IMR-90 (cell line): ENCODE data around the gene DNAJC5. TPM values are rescaled to one million over a fixed set of nuclear protein-coding genes. Genes with fewer than 3 reads are reported as not detected.

Experiments used
- ATAC-seq: fragments of 200-7000 bp; cut with Tn5 transposase; 2 replicates; pipeline ENCODE4 v1.9.1; 2020; ENCODE audit warnings: low read depth, mild to moderate bottlenecking, moderate library complexity
- BruUV-seq: library from RNA; stranded (reverse); fragments of 400-500 nt; replicated peaks from 2 replicates; lab custom pipeline; 2021; lab: Mats Ljungman, UMichigan
- CTCF ChIA-PET: fragments of 300-600 bp; formaldehyde crosslinking; extraction: SDS; loops from one replicate; lab custom pipeline; 2021; ENCODE audit warnings: antibody characterized with exemption; lab: Yijun Ruan, JAX
- POLR2A ChIA-PET: fragments of 300-600 bp; sonication (Branson Sonifier 250); formaldehyde crosslinking; loops from one replicate; lab custom pipeline; 2022; ENCODE audit warnings: antibody characterized with exemption; ENCODE audit not compliant: unreplicated experiment; lab: Charles Lee
- DNase-seq: peaks from one replicate; pipeline ENCODE4 v3.0.0; 2013
- H2AFZ ChIP-seq: replicated peaks from 2 replicates; pipeline ENCODE3; 2013; ENCODE audit warnings: low read length, mild to moderate bottlenecking; ENCODE audit not compliant: poor library complexity
- H2AK5ac ChIP-seq: 2 replicates; pipeline ENCODE4 v1.6.1; 2013; ENCODE audit warnings: low read depth, low read length, inconsistent platforms
- H2AK9ac ChIP-seq: replicated peaks from 2 replicates; pipeline ENCODE3; 2013; ENCODE audit warnings: mild to moderate bottlenecking, low read depth, low read length, moderate library complexity; ENCODE audit not compliant: poor library complexity
- H2BK120ac ChIP-seq: 2 replicates; pipeline ENCODE4 v1.6.1; 2013; ENCODE audit warnings: low read depth, low read length, inconsistent platforms
- H2BK15ac ChIP-seq: 3 replicates; pipeline ENCODE4 v1.6.1; 2013; ENCODE audit warnings: low read depth, low read length, inconsistent platforms
- H2BK20ac ChIP-seq: 2 replicates; pipeline ENCODE4 v1.6.1; 2013; ENCODE audit warnings: low read depth, mild to moderate bottlenecking, inconsistent platforms, low read length, moderate library complexity
- H2BK5ac ChIP-seq: 2 replicates; pipeline ENCODE4 v1.6.1; 2013; ENCODE audit warnings: mild to moderate bottlenecking, low read depth, low read length, inconsistent platforms; ENCODE audit not compliant: poor library complexity, severe bottlenecking
- H3K14ac ChIP-seq: replicated peaks from 2 replicates; pipeline ENCODE4 v1.6.1; 2013; ENCODE audit warnings: low read depth, low read length, inconsistent platforms
- H3K18ac ChIP-seq: 2 replicates; pipeline ENCODE4 v1.6.1; 2013; ENCODE audit warnings: low read depth, low read length, control low read depth
- H3K23ac ChIP-seq: 2 replicates; pipeline ENCODE4 v1.6.1; 2013; ENCODE audit warnings: low read depth, low read length, inconsistent platforms
- H3K27ac ChIP-seq: 2 replicates; pipeline ENCODE4 v1.5.1; 2013; ENCODE audit warnings: mild to moderate bottlenecking, control low read depth, low read length; ENCODE audit not compliant: insufficient read depth
- H3K27me3 ChIP-seq: 2 replicates; pipeline ENCODE4 v1.6.1; 2013; ENCODE audit warnings: low read length; ENCODE audit not compliant: control insufficient read depth, insufficient read depth
- H3K36me3 ChIP-seq: 2 replicates; pipeline ENCODE4 v1.6.1; 2013; ENCODE audit warnings: low read length, mixed read lengths; ENCODE audit not compliant: control insufficient read depth, insufficient read depth
- H3K4ac ChIP-seq: 2 replicates; pipeline ENCODE4 v1.6.1; 2013; ENCODE audit warnings: low read depth, low read length, inconsistent platforms
- H3K4me1 ChIP-seq: 2 replicates; pipeline ENCODE4 v1.6.1; 2013; ENCODE audit warnings: low read length, mixed read lengths; ENCODE audit not compliant: control insufficient read depth, insufficient read depth
- H3K4me2 ChIP-seq: 2 replicates; pipeline ENCODE4 v1.6.1; 2013; ENCODE audit warnings: low read depth, mild to moderate bottlenecking, control low read depth, low read length, moderate library complexity
- H3K4me3 ChIP-seq: 2 replicates; pipeline ENCODE4 v1.5.1; 2013; ENCODE audit warnings: low read depth, mild to moderate bottlenecking, control low read depth, low read length, moderate library complexity; ENCODE audit not compliant: insufficient read depth
- H3K56ac ChIP-seq: 2 replicates; pipeline ENCODE4 v1.6.1; 2013; ENCODE audit warnings: low read length, inconsistent platforms; ENCODE audit not compliant: insufficient read depth; ENCODE audit errors: extremely low read depth
- H3K79me1 ChIP-seq, 2 experiments: 2 replicates each; pipeline ENCODE4 v1.6.1; 2013; ENCODE audit warnings: low read length in 2 of 2, inconsistent platforms in 1 of 2, low read depth in 1 of 2
- H3K9ac ChIP-seq: 2 replicates; pipeline ENCODE4 v1.6.1; 2013; ENCODE audit warnings: low read depth, low read length, control low read depth
- H3K9me1 ChIP-seq: 2 replicates; pipeline ENCODE4 v1.6.1; 2013; ENCODE audit warnings: low read length, inconsistent platforms; ENCODE audit not compliant: insufficient read depth
- H3K9me3 ChIP-seq: 2 replicates; pipeline ENCODE4 v1.6.1; 2013; ENCODE audit warnings: low read length; ENCODE audit not compliant: control insufficient read depth, insufficient read depth
- H4K20me1 ChIP-seq: 2 replicates; pipeline ENCODE4 v1.6.1; 2013; ENCODE audit warnings: low read length, inconsistent platforms; ENCODE audit not compliant: insufficient read depth
- H4K5ac ChIP-seq: 2 replicates; pipeline ENCODE4 v1.6.1; 2013; ENCODE audit warnings: mild to moderate bottlenecking, low read depth, low read length, control low read depth
- H4K8ac ChIP-seq, 2 experiments: 2 replicates each; pipeline ENCODE4 v1.6.1; 2013; ENCODE audit warnings: low read depth in 2 of 2, low read length in 2 of 2, control low read depth in 1 of 2, inconsistent platforms in 1 of 2
- H4K91ac ChIP-seq: 2 replicates; pipeline ENCODE4 v1.6.1; 2013; ENCODE audit warnings: low read depth, low read length, inconsistent platforms; ENCODE audit not compliant: insufficient read depth
- CEBPB ChIP-seq: IDR thresholded peaks from 2 replicates; pipeline ENCODE4 v1.6.1; 2012; ENCODE audit warnings: low read depth, low read length, improper control_type of control experiment
- CHD1 ChIP-seq: IDR thresholded peaks from 2 replicates; pipeline ENCODE4 v1.6.1; 2012; ENCODE audit warnings: low read depth, low read length, improper control_type of control experiment
- MAZ ChIP-seq: IDR thresholded peaks from 2 replicates; pipeline ENCODE4 v1.6.1; 2012; ENCODE audit warnings: low read depth, mild to moderate bottlenecking, low read length, improper control_type of control experiment, moderate library complexity, borderline replicate concordance
- MXI1 ChIP-seq: IDR thresholded peaks from 2 replicates; pipeline ENCODE4 v1.6.1; 2012; ENCODE audit warnings: low read depth, mild to moderate bottlenecking, low read length, moderate library complexity, borderline replicate concordance
- NFE2L2 ChIP-seq: fragments of 150-350 bp; IDR thresholded peaks from 2 replicates; pipeline ENCODE4 v1.6.1; 2016; ENCODE audit warnings: low read depth, mild to moderate bottlenecking, low read length
- POLR2A ChIP-seq: IDR thresholded peaks from 2 replicates; pipeline ENCODE4 v1.6.1; 2012; ENCODE audit warnings: mild to moderate bottlenecking, low read depth, low read length
- RCOR1 ChIP-seq: IDR thresholded peaks from 2 replicates; pipeline ENCODE4 v1.6.1; 2012; ENCODE audit warnings: mild to moderate bottlenecking, low read length, improper control_type of control experiment; ENCODE audit not compliant: insufficient replicate concordance
- WGBS, 2 experiments: methylation state at CpG; one replicate each; pipeline versions ENCODE4 v1.1.5 to v1.1.7; 2013; ENCODE audit warnings: missing lambda C conversion rate in 2 of 2; ENCODE audit not compliant: insufficient read length in 1 of 2; ENCODE audit errors: extremely low coverage in 2 of 2; 5-methylcytosine and 5-hydroxymethylcytosine counted together
- dilution Hi-C: fragments of 300-500 bp; cut with HindIII; formaldehyde crosslinking; loops from one replicate; pipeline ENCODE4 v1.14.3; 2018; ENCODE audit warnings: low sequenced_read_pairs; ENCODE audit not compliant: unreplicated experiment
- in situ Hi-C: fragments of 300-500 bp; cut with MboI; formaldehyde crosslinking; loops from 3 replicates; pipeline ENCODE4 v1.14.3; 2019; ENCODE audit warnings: low sequenced_read_pairs, inconsistent platforms, mixed read lengths
- intact Hi-C: fragments of 100-400 bp; cut with micrococcal nuclease; formaldehyde crosslinking; loops from 2 replicates; pipeline ENCODE4 v1.10.0; 2022
- polyA plus RNA-seq, 3 experiments: library from polyadenylated mRNA; depleted of rRNA; stranded (reverse); fragments of >200 nt; gene quantifications; 2 replicates each; pipeline ENCODE4 v1.2.3, GENCODE V29; 2012; ENCODE audit warnings: low replicate concordance in 1 of 3
- total RNA-seq: library from RNA; depleted of rRNA; stranded (reverse); fragments of >200 nt; gene quantifications from 2 replicates; pipeline ENCODE4 v1.2.3, GENCODE V29; 2012
- TF ChIP-seq, protein P1 (sequence below): fragments of 150-350 bp; IDR thresholded peaks from 2 replicates; pipeline ENCODE4 v1.6.1; 2016; ENCODE audit warnings: low read depth, mild to moderate bottlenecking, low read length, moderate library complexity, borderline replicate concordance
- TF ChIP-seq, protein P2 (sequence below): conservative IDR thresholded peaks from 2 replicates; pipeline ENCODE4 v1.5.1; 2012; ENCODE audit warnings: mild to moderate bottlenecking, low read depth, low read length, improper control_type of control experiment
- TF ChIP-seq, protein P3 (sequence below): fragments of 150-350 bp; IDR thresholded peaks from 2 replicates; pipeline ENCODE4 v1.6.1; 2017; ENCODE audit warnings: mild to moderate bottlenecking, antibody characterized with exemption, low read length, low read depth

The DNAJC5 gene
- total and polyA plus RNA-seq, 2 of the 4 experiments (the other 2 are of a cell fraction): 35.6 to 45.2 TPM

DNA sequence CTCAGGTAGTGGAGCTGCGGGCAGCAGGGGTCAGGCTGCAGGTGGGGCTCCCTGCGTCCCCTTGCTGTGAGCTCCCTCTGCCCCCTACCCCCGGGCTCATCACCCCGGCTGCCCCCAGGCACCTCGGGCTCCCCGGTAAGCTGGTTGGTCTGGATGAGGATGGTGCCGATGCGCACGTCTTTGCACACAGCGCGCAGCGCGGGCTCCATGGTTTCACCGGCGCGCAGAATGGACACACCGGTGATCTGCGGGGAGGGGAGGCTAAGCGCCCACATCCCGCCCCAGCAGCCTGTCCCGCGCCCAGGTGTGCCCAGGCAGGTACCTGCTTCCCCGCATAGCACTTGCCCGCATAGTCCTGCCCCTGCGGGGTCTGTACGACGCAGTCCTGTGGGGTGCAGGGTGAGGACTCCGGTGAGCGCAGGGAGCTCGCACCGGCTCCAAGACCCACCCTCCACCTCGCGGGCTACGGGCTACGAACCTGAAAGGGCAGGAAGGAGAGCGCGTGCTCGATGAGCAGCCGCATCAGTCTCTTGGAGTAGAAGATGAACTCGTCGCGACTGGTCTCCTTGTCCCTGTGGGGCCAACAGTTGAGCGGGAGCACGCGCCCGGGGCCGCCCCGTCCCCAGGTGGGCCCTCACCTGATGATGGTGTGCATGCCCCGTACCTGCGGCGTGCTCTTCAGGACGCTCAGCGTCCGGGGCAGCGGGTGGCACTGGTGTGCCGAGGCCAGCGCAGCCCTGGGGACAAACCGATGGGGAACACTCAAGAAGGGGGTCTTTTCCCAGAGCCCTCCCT lies 45.7 kb downstream of the DNAJC5 start:
- no peak for ATAC-seq
- intact Hi-C loops (no loop called here), dilution Hi-C loops (no loop called here), in situ Hi-C loops (no loop called here)
- no peak overlapping the region for H3K9ac ChIP-seq
- peaks cover 22 to 64% of the 10 kb centered on the region in 2 experiments for H3K79me1 ChIP-seq
- H2AK9ac ChIP-seq: no peak overlapping the region
- H2BK5ac ChIP-seq: no peak overlapping the region
- H3K23ac ChIP-seq: no peak overlapping the region
- no peak for TF ChIP-seq CHD1
- no peak for TF ChIP-seq NFE2L2
- TF ChIP-seq, protein P1, sequence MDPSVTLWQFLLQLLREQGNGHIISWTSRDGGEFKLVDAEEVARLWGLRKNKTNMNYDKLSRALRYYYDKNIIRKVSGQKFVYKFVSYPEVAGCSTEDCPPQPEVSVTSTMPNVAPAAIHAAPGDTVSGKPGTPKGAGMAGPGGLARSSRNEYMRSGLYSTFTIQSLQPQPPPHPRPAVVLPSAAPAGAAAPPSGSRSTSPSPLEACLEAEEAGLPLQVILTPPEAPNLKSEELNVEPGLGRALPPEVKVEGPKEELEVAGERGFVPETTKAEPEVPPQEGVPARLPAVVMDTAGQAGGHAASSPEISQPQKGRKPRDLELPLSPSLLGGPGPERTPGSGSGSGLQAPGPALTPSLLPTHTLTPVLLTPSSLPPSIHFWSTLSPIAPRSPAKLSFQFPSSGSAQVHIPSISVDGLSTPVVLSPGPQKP: no peak
- no peak for TF ChIP-seq MAZ
- TF ChIP-seq, protein P2, sequence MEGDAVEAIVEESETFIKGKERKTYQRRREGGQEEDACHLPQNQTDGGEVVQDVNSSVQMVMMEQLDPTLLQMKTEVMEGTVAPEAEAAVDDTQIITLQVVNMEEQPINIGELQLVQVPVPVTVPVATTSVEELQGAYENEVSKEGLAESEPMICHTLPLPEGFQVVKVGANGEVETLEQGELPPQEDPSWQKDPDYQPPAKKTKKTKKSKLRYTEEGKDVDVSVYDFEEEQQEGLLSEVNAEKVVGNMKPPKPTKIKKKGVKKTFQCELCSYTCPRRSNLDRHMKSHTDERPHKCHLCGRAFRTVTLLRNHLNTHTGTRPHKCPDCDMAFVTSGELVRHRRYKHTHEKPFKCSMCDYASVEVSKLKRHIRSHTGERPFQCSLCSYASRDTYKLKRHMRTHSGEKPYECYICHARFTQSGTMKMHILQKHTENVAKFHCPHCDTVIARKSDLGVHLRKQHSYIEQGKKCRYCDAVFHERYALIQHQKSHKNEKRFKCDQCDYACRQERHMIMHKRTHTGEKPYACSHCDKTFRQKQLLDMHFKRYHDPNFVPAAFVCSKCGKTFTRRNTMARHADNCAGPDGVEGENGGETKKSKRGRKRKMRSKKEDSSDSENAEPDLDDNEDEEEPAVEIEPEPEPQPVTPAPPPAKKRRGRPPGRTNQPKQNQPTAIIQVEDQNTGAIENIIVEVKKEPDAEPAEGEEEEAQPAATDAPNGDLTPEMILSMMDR: no peak
- TF ChIP-seq POLR2A: no peak
- no peak for TF ChIP-seq RCOR1
- no peak for TF ChIP-seq MXI1
- TF ChIP-seq CEBPB: no peak
- TF ChIP-seq, protein P3, sequence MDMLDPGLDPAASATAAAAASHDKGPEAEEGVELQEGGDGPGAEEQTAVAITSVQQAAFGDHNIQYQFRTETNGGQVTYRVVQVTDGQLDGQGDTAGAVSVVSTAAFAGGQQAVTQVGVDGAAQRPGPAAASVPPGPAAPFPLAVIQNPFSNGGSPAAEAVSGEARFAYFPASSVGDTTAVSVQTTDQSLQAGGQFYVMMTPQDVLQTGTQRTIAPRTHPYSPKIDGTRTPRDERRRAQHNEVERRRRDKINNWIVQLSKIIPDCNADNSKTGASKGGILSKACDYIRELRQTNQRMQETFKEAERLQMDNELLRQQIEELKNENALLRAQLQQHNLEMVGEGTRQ: no peak
- H4K20me1 ChIP-seq: peaks cover 67% of the 10 kb centered on the region
- H2AFZ ChIP-seq: peak overlapping the region; percentile 58
- H4K8ac ChIP-seq: no peak overlapping the region
- no peak overlapping the region for H3K4ac ChIP-seq
- no peaks in the 10 kb centered on the region for H3K27me3 ChIP-seq
- H3K9me1 ChIP-seq: peaks cover 4% of the 10 kb centered on the region; the same call in 1 of the 2 replicates
- H3K56ac ChIP-seq: no peak overlapping the region
- H3K4me3 ChIP-seq: no peak overlapping the region
- no peak overlapping the region for H2BK20ac ChIP-seq
- H3K4me1 ChIP-seq: no peaks in the 10 kb centered on the region
- no peak for DNase-seq
- H3K14ac ChIP-seq: no peak overlapping the region
- whole genome bisulfite sequencing, 2 experiments: 98% methylated on average over 26 of the region's 58 CpGs; no CpG with 5 or more reads in 1 of the 2 experiments
- H2AK5ac ChIP-seq: no peak overlapping the region
- BruUV-seq: TSS peak; percentile 56
- no peak overlapping the region for H3K27ac ChIP-seq
- H3K9me3 ChIP-seq: no peaks in the 10 kb centered on the region
- ChIA-PET CTCF (no interaction called here), POLR2A (no interaction called here)
- H2BK120ac ChIP-seq: no peak overlapping the region
- no peak overlapping the region for H4K91ac ChIP-seq
- no peak overlapping the region for H4K5ac ChIP-seq
- no peak overlapping the region for H2BK15ac ChIP-seq
- no peak overlapping the region for H3K4me2 ChIP-seq
- H3K18ac ChIP-seq: no peak overlapping the region
- H3K36me3 ChIP-seq: peaks cover 60% of the 10 kb centered on the region
